SU-DHL-6 (cell line): ENCODE results near the gene PRSS56.

Source experiments
- H2AFZ ChIP-seq: fragments of 200-600 bp; sonication (generic); 2 replicates; pipeline ENCODE4 v1.6.1; 2014; ENCODE audit warnings: low read depth, mild to moderate bottlenecking, moderate library complexity, mixed read lengths, antibody characterized with exemption, low read length; ENCODE audit not compliant: severe bottlenecking
- H3F3A ChIP-seq: fragments of 200-600 bp; shearing (Covaris generic); 2 replicates; pipeline ENCODE4 v1.6.0; 2016; ENCODE audit warnings: antibody characterized with exemption, mild to moderate bottlenecking; ENCODE audit not compliant: insufficient read depth
- H3K27ac ChIP-seq: fragments of 200-600 bp; sonication (generic); 2 replicates; pipeline ENCODE4 v1.5.1; 2016; ENCODE audit warnings: low read depth, mild to moderate bottlenecking, low read length, moderate library complexity, mixed read lengths
- H3K27me3 ChIP-seq: fragments of 200-600 bp; sonication (generic), shearing (Covaris generic); 2 replicates; pipeline ENCODE4 v1.6.0; 2014; ENCODE audit warnings: mild to moderate bottlenecking, low read length
- H3K36me3 ChIP-seq: fragments of 200-600 bp; sonication (generic); 2 replicates; pipeline ENCODE4 v1.6.1; 2014; ENCODE audit warnings: mild to moderate bottlenecking, low read length, mixed read lengths
- H3K4me2 ChIP-seq: fragments of 300-600, 200-600 bp; shearing (Covaris generic), sonication (generic); 2 replicates; pipeline ENCODE4 v1.6.0; 2014; ENCODE audit warnings: low read length, low read depth, mild to moderate bottlenecking; ENCODE audit not compliant: poor library complexity, severe bottlenecking
- H3K4me3 ChIP-seq: fragments of 200-600 bp; sonication (generic); 2 replicates; pipeline ENCODE4 v1.5.1; 2014; ENCODE audit warnings: antibody characterized with exemption, low read length, mild to moderate bottlenecking, mixed read lengths; ENCODE audit not compliant: insufficient read depth, poor library complexity, severe bottlenecking
- H3K79me2 ChIP-seq: fragments of 200-600 bp; sonication (generic); 2 replicates; pipeline ENCODE4 v1.6.1; 2014; ENCODE audit warnings: mild to moderate bottlenecking, low read length, moderate library complexity; ENCODE audit not compliant: insufficient read depth
- H3K9ac ChIP-seq: fragments of 200-600 bp; sonication (generic); 2 replicates; pipeline ENCODE4 v1.7.0; 2014; ENCODE audit warnings: mild to moderate bottlenecking, low read length
- H3K9me2 ChIP-seq: fragments of 200-600 bp; sonication (generic); replicated peaks from 2 replicates; pipeline ENCODE4 v1.6.1; 2014; ENCODE audit warnings: low read length; ENCODE audit not compliant: insufficient read depth
- H3K9me3 ChIP-seq: fragments of 200-600 bp; sonication (generic); 2 replicates; pipeline ENCODE4 v1.6.1; 2014; ENCODE audit warnings: low read length, mixed read lengths; ENCODE audit not compliant: insufficient read depth
- H4K20me1 ChIP-seq: fragments of 200-600 bp; sonication (generic); 2 replicates; pipeline ENCODE4 v1.6.1; 2014; ENCODE audit warnings: low read depth, mild to moderate bottlenecking, antibody characterized with exemption, low read length, moderate library complexity, mixed read lengths
- EZH2phosphoT487 ChIP-seq: fragments of 200-600 bp; sonication (generic), shearing (Covaris generic); conservative IDR thresholded peaks from 2 replicates; pipeline ENCODE4 v1.6.1; 2018; ENCODE audit warnings: mild to moderate bottlenecking, antibody characterized with exemption, low read length, moderate library complexity, mixed read lengths
- TF ChIP-seq, protein P1 (sequence below): fragments of 200-600 bp; sonication (generic); IDR thresholded peaks from one replicate; pipeline ENCODE4 v1.5.1; 2017; ENCODE audit warnings: antibody characterized with exemption, mild to moderate bottlenecking, low read length, moderate library complexity; ENCODE audit not compliant: insufficient read depth, poor library complexity, severe bottlenecking

The PRSS56 gene

DNA sequence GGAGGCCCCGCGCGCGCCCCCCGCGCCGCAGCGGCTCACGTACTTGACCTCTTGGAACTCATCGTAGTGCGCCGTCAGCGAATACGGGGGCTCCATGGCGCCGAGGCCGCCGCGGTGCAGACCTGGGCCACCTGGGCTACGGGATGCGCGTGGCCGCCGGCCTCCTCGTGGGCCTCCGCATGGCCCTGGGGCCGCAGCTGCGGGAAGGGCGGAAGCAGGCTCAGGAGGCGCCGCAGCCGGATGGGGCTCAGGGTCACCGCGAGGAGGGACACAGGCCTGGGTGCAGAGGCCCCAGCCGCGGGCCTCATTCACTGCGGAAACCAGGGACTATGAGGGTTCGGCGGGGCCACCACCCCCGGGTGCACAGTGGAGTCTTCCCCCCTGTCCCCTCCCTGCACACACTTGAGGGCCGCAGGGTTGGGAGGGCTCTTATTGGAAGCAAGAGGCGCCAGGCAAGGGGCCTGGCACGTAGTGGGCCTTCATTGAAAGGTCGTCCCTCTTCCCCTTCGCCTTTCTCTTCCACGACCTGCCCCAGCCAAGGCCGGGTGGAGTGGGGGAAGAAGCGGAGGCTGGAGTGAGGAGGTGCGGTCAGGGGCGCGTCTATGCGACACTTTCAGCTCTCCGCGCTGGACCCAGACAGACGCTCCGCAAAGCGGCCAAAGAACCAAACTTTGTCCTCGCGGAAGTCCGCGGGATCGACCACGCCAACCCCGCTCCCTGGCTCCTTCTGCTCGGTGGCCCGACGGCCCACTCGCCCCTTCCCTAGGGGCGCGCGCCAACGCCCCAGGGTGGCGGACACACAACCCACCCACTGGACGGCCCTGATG is 33.4 kb upstream of the PRSS56 start:
- Histone ChIP-seq H3K36me3 (no peaks in the 10 kb centered on the region), H3F3A (no peaks in the 10 kb centered on the region), H3K4me2 (no peak overlapping the region), H3K9me2 (no peaks in the 10 kb centered on the region), H3K9ac (no peak overlapping the region), H3K27ac (no peak overlapping the region), H3K79me2 (no peaks in the 10 kb centered on the region), H3K27me3 (no peaks in the 10 kb centered on the region), H4K20me1 (no peaks in the 10 kb centered on the region), H3K4me3 (no peak overlapping the region), H2AFZ (no peak overlapping the region), H3K9me3 (no peaks in the 10 kb centered on the region)
- TF ChIP-seq EZH2phosphoT487 = no peak
- TF ChIP-seq, protein P1, sequence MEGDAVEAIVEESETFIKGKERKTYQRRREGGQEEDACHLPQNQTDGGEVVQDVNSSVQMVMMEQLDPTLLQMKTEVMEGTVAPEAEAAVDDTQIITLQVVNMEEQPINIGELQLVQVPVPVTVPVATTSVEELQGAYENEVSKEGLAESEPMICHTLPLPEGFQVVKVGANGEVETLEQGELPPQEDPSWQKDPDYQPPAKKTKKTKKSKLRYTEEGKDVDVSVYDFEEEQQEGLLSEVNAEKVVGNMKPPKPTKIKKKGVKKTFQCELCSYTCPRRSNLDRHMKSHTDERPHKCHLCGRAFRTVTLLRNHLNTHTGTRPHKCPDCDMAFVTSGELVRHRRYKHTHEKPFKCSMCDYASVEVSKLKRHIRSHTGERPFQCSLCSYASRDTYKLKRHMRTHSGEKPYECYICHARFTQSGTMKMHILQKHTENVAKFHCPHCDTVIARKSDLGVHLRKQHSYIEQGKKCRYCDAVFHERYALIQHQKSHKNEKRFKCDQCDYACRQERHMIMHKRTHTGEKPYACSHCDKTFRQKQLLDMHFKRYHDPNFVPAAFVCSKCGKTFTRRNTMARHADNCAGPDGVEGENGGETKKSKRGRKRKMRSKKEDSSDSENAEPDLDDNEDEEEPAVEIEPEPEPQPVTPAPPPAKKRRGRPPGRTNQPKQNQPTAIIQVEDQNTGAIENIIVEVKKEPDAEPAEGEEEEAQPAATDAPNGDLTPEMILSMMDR = no peak

DNA sequence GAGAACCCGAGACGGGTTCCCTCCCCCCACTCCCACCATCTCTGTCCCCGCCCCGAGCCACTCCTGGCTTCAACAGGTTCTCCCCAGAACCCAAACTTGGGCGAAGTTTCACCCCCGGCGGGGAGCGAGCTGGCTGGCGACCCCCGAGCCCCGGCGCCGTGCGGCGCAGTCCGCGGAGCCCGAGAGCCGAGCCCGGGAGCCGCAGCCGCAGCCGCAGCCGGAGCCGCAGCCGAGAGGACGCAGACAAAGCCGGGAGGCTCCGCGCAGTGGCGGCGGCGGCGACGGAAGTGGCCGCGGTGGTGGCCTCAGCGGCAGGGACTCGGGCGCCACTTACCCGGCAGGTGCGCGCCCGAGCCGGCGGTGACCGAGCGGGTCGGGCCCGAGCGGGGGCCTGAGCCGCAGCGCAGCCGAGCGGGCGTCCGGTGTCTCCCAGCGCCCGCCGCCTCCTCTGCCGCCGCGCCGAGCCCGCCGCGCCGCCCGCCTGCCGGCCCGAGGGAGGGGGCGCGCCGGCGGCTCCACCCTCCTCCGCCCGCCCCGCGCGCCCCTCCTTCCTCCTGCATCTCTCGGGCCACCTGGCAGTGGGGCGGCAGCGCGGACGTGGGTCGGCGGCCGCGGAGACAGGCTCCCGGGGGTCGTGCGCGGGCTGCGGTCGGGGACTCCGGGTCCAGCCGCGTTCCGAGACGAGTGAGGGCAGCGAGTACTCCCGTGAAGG is 32.6 kb upstream of the PRSS56 start, which contains the start of gene ECEL1:
Gene ECEL1 (minus strand): TSS at position 450 of the 712 bp plus-strand sequence. CDS start 1,181 bp downstream, outside the sequence.
- Histone ChIP-seq H3K4me3 (no peak within 1 kb of the TSS), H3K4me2 (no peak within 1 kb of the TSS), H3K9me3 (no peaks in the 10 kb centered on the region), H3K9ac (no peak within 1 kb of the TSS), H3K36me3 (no peaks in the 10 kb centered on the region), H3K27me3 (no peaks in the 10 kb centered on the region), H2AFZ (no peak within 1 kb of the TSS), H3K9me2 (no peaks in the 10 kb centered on the region), H3F3A (no peaks in the 10 kb centered on the region), H4K20me1 (no peaks in the 10 kb centered on the region), H3K27ac (no peak within 1 kb of the TSS), H3K79me2 (no peaks in the 10 kb centered on the region)
- TF ChIP-seq, protein P1 = no peak
- no peak for TF ChIP-seq EZH2phosphoT487

DNA sequence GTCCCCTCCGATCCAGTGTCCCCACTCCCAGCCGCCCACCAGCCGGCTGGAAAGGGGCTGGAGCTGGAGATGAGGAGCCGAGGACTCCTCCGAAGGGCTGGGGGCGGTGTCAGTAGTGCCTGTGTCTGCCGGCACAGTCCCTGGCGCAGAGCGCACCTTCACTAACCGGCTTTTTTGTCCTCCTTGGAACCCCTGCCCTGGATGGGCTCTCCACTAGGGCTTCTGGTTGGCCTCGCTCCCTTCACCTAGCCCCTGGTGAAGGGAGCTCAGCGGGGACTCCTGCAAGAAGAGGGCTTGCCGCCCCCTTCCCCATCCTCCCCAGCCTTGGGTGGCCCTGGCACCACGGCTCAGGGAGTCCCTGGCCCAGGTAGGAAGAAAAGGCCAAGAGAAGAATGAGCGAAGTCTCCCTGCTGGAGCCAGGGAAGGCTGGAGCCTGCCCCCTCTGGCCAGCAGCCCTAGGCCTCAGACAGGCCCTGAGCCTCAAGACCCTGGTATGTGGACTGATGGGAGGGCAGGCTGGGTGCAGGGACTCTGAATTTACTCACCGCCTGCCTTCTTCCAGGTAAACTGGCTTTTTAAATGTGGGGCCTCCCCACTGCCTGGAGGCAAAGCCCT is 32.0 kb upstream of the PRSS56 start:
- Histone ChIP-seq H3K9me3 (no peaks in the 10 kb centered on the region), H3K4me3 (no peak overlapping the region), H3K4me2 (no peak overlapping the region), H3F3A (no peaks in the 10 kb centered on the region), H3K9ac (no peak overlapping the region), H3K9me2 (no peaks in the 10 kb centered on the region), H4K20me1 (no peaks in the 10 kb centered on the region), H2AFZ (no peak overlapping the region), H3K79me2 (no peaks in the 10 kb centered on the region), H3K27ac (no peak overlapping the region), H3K36me3 (no peaks in the 10 kb centered on the region), H3K27me3 (no peaks in the 10 kb centered on the region)
- TF ChIP-seq, protein P1 = no peak
- no peak for TF ChIP-seq EZH2phosphoT487
